K562 (cell line): ENCODE results near the gene KRT26. TPM values are rescaled to one million over a fixed set of nuclear protein-coding genes. Genes with fewer than 3 reads are reported as not detected.

Source experiments
- ARID1B ChIP-seq: fragments of 450-650 bp; IDR thresholded peaks from 2 replicates; pipeline ENCODE4 v1.6.1; 2016; ENCODE audit warnings: antibody characterized with exemption, mild to moderate bottlenecking, inconsistent platforms
- ARNT ChIP-seq, 2 experiments: fragments of 450-650 bp; IDR thresholded peaks; 2 replicates each; pipeline ENCODE4 v1.6.1; 2016; ENCODE audit warnings: mild to moderate bottlenecking in 1 of 2
- DPF2 ChIP-seq: fragments of 450-650 bp; IDR thresholded peaks from 2 replicates; pipeline ENCODE4 v1.6.1; 2016
- FIP1L1 ChIP-seq: fragments of 200-400 bp; formaldehyde crosslinking; IDR thresholded peaks from 2 replicates; pipeline ENCODE4 v1.6.1; 2018; ENCODE audit warnings: mild to moderate bottlenecking, low read depth, low read length; ENCODE audit not compliant: poor library complexity, severe bottlenecking
- GTF2B ChIP-seq: IDR thresholded peaks from 2 replicates; pipeline ENCODE4 v1.6.1; 2011; ENCODE audit not compliant: insufficient read length; ENCODE audit errors: extremely low read depth
- HOXB6 ChIP-seq: fragments of 250-450 bp; sonication (Bioruptor Pico); IDR thresholded peaks from 2 replicates; pipeline ENCODE4 v1.5.1; 2022; ENCODE audit warnings: mild to moderate bottlenecking, borderline replicate concordance
- NCOA1 ChIP-seq: fragments of 450-650 bp; IDR thresholded peaks from 2 replicates; pipeline ENCODE4 v1.6.1; 2016; ENCODE audit warnings: low read depth
- POLR2H ChIP-seq: IDR thresholded peaks from 2 replicates; pipeline ENCODE4 v1.6.1; 2016; ENCODE audit warnings: missing genetic modification characterization, low read depth, mild to moderate bottlenecking, control low read depth, missing compliant biosample characterization, moderate library complexity
- SRF ChIP-seq, 2 experiments: fragments of 250-450, 450-650 bp in 1 of 2; sonication (Bioruptor Pico) in 1 of 2; sonication (generic) in 1 of 2; formaldehyde crosslinking; IDR thresholded peaks; 2 replicates each; pipeline versions ENCODE4 v1.5.0 to v1.5.1; 2020 to 2022; ENCODE audit warnings: mild to moderate bottlenecking in 1 of 2, missing genetic modification reagents in 1 of 2
- ZBTB17 ChIP-seq: fragments of 450-650 bp; formaldehyde crosslinking; IDR thresholded peaks from 2 replicates; pipeline ENCODE4 v1.4.0; 2020; ENCODE audit warnings: mild to moderate bottlenecking
- ZNF384 ChIP-seq: IDR thresholded peaks from 2 replicates; pipeline ENCODE4 v1.6.1; 2012; ENCODE audit warnings: low read depth, low read length, improper control_type of control experiment
- polyA plus RNA-seq, 8 experiments: library from polyadenylated mRNA; depleted of rRNA in 4 of 8; stranded (reverse) in 5 of 8; unstranded in 3 of 8; fragments of >200 nt; fragmentation: Nextera tagmentation in 2 of 8; fragmentation: Illumina TruSeq in 1 of 8; extraction: Ambion mirVana in 2 of 8; extraction: Trizol in 1 of 8; gene quantifications; 2 replicates each; pipeline versions ENCODE4 v1.2.1 to v1.2.3, GENCODE V29; 2011 to 2014; ENCODE audit warnings: inconsistent platforms in 1 of 8, missing spikeins in 1 of 8
- total RNA-seq, 7 experiments: library from RNA; depleted of rRNA in 6 of 7; stranded (reverse); fragments of >200 nt in 6 of 7; fragmentation: Illumina TruSeq in 2 of 7; extraction: Trizol in 2 of 7; gene quantifications; 2 replicates each; pipeline versions ENCODE4 v1.2.1 to v1.2.3, GENCODE V29; 2011 to 2021; ENCODE audit warnings: low replicate concordance in 1 of 7
- TF ChIP-seq, protein P1 (sequence below), 2 experiments: fragments of 450-650 bp in 1 of 2; sonication (generic) in 1 of 2; formaldehyde crosslinking in 1 of 2; IDR thresholded peaks; 2 replicates each; pipeline versions ENCODE4 v1.7.1 to v1.9.0; 2016 to 2022; ENCODE audit warnings: inconsistent platforms in 1 of 2, mild to moderate bottlenecking in 1 of 2, missing genetic modification reagents in 1 of 2
- TF ChIP-seq, protein P2 (sequence below), 2 experiments: fragments of 450-650 bp; conservative IDR thresholded peaks; 2 replicates each; pipeline ENCODE4 v1.6.1; 2017; ENCODE audit warnings: mild to moderate bottlenecking in 2 of 2, moderate library complexity in 2 of 2
- TF ChIP-seq, protein P3 (sequence below): sonication (generic); formaldehyde crosslinking; IDR thresholded peaks from 2 replicates; pipeline ENCODE4 v1.8.0; 2023; ENCODE audit warnings: mild to moderate bottlenecking, missing genetic modification reagents

Gene KRT26
- total and polyA plus RNA-seq, 9 of the 15 experiments (the other 6 are each of a cell fraction or from before 2014, with no cell fraction given) = not detected

DNA sequence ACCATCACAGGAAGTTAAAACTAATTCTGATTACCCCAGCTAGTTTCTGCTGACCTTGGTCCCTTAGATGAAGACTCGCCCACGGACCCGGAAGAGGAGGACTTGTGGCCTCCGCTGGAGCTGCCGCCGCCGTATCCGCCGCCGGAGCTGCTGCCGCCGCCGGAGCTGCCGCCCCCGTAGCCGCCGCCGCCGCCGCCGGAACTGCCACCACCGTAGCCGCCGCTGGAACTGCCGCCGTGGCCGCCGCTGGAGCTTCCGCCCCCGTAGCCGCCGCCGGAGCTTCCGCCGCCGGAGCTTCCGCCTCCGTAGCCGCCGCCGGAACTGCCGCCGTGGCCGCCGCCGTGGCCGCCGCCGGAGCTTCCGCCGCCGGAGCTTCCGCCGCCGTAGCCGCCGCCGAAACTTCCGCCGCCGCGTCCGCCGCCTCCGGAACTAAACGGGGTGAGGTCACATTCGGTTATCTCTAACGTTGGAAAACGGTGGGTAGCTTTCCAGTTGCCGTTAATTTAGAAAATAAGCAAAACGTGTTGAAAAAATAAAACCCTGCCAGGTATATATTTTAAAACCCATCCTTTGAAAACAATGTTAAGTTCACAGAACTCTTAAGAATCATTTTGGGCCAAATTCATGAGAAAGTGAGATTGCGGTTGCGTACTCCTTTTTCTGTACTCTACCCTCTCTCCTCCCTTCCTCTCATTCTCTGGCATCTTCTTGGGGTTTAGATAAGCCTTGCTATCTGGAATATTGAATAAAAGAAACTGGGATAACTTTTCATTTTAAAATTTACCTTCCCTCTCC, 46.9 kb upstream of the KRT26 start (continued):
- TF ChIP-seq, protein P1, sequence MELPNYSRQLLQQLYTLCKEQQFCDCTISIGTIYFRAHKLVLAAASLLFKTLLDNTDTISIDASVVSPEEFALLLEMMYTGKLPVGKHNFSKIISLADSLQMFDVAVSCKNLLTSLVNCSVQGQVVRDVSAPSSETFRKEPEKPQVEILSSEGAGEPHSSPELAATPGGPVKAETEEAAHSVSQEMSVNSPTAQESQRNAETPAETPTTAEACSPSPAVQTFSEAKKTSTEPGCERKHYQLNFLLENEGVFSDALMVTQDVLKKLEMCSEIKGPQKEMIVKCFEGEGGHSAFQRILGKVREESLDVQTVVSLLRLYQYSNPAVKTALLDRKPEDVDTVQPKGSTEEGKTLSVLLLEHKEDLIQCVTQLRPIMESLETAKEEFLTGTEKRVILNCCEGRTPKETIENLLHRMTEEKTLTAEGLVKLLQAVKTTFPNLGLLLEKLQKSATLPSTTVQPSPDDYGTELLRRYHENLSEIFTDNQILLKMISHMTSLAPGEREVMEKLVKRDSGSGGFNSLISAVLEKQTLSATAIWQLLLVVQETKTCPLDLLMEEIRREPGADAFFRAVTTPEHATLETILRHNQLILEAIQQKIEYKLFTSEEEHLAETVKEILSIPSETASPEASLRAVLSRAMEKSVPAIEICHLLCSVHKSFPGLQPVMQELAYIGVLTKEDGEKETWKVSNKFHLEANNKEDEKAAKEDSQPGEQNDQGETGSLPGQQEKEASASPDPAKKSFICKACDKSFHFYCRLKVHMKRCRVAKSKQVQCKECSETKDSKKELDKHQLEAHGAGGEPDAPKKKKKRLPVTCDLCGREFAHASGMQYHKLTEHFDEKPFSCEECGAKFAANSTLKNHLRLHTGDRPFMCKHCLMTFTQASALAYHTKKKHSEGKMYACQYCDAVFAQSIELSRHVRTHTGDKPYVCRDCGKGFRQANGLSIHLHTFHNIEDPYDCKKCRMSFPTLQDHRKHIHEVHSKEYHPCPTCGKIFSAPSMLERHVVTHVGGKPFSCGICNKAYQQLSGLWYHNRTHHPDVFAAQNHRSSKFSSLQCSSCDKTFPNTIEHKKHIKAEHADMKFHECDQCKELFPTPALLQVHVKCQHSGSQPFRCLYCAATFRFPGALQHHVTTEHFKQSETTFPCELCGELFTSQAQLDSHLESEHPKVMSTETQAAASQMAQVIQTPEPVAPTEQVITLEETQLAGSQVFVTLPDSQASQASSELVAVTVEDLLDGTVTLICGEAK (IDR thresholded peaks at IDR 0.05) = peak; percentile 89
- TF ChIP-seq, protein P1 (CRISPR knock-in tag; IDR thresholded peaks at IDR 0.05) = no peak
- TF ChIP-seq DPF2 = peak; percentile 71; the same call in 1 of the 2 replicates
- TF ChIP-seq FIP1L1 = peak; percentile 21
- peak; percentile 87 for TF ChIP-seq POLR2H (tag)
- no peak for TF ChIP-seq ZNF384
- TF ChIP-seq ARNT (IDR thresholded peaks at IDR 0.05) = peak in 1 of 2 experiments; percentile 87; a peak in 2 of 4 replicates
- 0 out of 2 replicates have a peak, but pooled peaks have one; percentile 35 for TF ChIP-seq ARID1B
- TF ChIP-seq, protein P2, sequence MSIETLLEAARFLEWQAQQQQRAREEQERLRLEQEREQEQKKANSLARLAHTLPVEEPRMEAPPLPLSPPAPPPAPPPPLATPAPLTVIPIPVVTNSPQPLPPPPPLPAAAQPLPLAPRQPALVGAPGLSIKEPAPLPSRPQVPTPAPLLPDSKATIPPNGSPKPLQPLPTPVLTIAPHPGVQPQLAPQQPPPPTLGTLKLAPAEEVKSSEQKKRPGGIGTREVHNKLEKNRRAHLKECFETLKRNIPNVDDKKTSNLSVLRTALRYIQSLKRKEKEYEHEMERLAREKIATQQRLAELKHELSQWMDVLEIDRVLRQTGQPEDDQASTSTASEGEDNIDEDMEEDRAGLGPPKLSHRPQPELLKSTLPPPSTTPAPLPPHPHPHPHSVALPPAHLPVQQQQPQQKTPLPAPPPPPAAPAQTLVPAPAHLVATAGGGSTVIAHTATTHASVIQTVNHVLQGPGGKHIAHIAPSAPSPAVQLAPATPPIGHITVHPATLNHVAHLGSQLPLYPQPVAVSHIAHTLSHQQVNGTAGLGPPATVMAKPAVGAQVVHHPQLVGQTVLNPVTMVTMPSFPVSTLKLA (conservative IDR thresholded peaks at IDR 0.05) = peak in 1 of 2 experiments; percentile 39; a peak in 1 of 4 replicates
- 0 out of 4 replicates have a peak, but pooled peaks of 1 of the 2 experiments have one; percentile 36 for TF ChIP-seq SRF (CRISPR knock-in tag; IDR thresholded peaks at IDR 0.05)
- peak; percentile 90 for TF ChIP-seq ZBTB17 (CRISPR knock-in tag)
- TF ChIP-seq HOXB6 (CRISPR knock-in tag) = no peak
- peak; percentile 45 for TF ChIP-seq NCOA1
- no peak for TF ChIP-seq GTF2B
- TF ChIP-seq, protein P3, sequence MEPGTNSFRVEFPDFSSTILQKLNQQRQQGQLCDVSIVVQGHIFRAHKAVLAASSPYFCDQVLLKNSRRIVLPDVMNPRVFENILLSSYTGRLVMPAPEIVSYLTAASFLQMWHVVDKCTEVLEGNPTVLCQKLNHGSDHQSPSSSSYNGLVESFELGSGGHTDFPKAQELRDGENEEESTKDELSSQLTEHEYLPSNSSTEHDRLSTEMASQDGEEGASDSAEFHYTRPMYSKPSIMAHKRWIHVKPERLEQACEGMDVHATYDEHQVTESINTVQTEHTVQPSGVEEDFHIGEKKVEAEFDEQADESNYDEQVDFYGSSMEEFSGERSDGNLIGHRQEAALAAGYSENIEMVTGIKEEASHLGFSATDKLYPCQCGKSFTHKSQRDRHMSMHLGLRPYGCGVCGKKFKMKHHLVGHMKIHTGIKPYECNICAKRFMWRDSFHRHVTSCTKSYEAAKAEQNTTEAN (CRISPR knock-in tag) = no peak
